Body of pancreas (tissue), 4 donors: Measurements from ENCODE around the gene HOXB3.

ENCODE experiments used
- POLR2A ChIP-seq, 3 donors: fragments of 450-650 bp; IDR thresholded peaks; one replicate each; pipeline ENCODE4 v1.6.1; 2016; ENCODE audit warnings: antibody characterized with exemption in 3 of 3, mild to moderate bottlenecking in 2 of 3
- TF ChIP-seq, protein P1 (sequence below), 7 experiments: fragments of 450-650 bp in 4 of 7; fragments of 200-600 bp in 3 of 7; sonication (generic) in 3 of 7; IDR thresholded peaks; one replicate each; pipeline ENCODE4 v1.5.1; 2016 to 2019; ENCODE audit warnings: antibody characterized with exemption in 7 of 7

DNA sequence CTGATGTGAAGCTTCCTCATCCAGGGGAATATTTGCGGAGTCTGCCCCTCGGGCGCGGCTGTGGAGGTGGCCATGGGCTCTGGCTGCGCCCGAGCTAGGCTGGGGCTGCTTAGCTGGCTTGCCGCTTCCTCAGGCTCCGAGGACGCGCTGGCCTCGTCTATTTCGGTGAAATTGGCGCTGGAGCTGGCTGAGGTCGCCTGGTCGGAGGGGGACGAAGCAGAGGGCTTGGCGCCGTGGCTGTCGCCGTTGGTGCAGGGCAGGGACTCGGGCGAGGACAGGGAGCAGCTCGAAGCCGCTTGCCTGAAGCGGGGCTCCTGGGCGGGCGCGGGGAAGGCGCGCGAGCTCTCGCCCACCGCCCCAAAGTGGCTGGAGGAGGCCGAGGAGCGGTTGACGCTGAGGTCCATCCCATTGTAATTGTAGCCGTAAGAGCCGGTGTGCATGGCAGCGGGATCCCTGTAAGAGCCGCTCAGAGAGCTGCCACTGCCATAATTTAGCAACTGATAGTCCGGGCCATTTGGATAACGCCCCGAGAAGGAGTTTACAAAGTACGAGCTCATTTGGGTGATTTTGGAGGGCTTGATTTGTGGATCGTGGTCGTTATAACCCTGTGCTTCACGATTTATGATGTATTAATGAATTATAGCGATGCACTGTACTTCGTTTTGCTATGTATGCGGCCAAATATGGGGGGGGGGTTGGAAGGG is 3.2 kb upstream of the HOXB3 start, which contains the start of gene HOXB5:
- TF ChIP-seq, protein P1, sequence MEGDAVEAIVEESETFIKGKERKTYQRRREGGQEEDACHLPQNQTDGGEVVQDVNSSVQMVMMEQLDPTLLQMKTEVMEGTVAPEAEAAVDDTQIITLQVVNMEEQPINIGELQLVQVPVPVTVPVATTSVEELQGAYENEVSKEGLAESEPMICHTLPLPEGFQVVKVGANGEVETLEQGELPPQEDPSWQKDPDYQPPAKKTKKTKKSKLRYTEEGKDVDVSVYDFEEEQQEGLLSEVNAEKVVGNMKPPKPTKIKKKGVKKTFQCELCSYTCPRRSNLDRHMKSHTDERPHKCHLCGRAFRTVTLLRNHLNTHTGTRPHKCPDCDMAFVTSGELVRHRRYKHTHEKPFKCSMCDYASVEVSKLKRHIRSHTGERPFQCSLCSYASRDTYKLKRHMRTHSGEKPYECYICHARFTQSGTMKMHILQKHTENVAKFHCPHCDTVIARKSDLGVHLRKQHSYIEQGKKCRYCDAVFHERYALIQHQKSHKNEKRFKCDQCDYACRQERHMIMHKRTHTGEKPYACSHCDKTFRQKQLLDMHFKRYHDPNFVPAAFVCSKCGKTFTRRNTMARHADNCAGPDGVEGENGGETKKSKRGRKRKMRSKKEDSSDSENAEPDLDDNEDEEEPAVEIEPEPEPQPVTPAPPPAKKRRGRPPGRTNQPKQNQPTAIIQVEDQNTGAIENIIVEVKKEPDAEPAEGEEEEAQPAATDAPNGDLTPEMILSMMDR (IDR thresholded peaks at IDR 0.05), result no peak
- TF ChIP-seq POLR2A (IDR thresholded peaks at IDR 0.05), result no peak
